ENCODE data around the gene OR4D2. TPM values are rescaled to one million over a fixed set of nuclear protein-coding genes. Genes with fewer than 3 reads are reported as not detected.
"Not testable (repeated sequence)": the region's sequence is repeated elsewhere in the genome, so short reads cannot be mapped to it uniquely, and the experiment has no call there.

The OR4D2 gene
- total RNA-seq, 1 experiment from 2014 or later, result not detected

- Mint-ChIP-seq H3K27me3 (ENCODE audit: insufficient read depth, unreplicated experiment) (peaks cover 63% of the 10 kb centered on the region), H3K4me3 (ENCODE audit: unreplicated experiment) (no peak overlapping the region), H3K27ac (ENCODE audit: low read depth, unreplicated experiment) (no peak overlapping the region), H3K9me3 (ENCODE audit: unreplicated experiment) (no peaks in the 10 kb centered on the region), H3K36me3 (ENCODE audit: insufficient read depth, unreplicated experiment) (no peaks in the 10 kb centered on the region), H3K4me1 (ENCODE audit: insufficient read depth, unreplicated experiment) (no peaks in the 10 kb centered on the region)
- POLR2A ChIA-PET, result interaction anchor here (0.7 to 1.5 kb wide), 3 partner anchors 115 to 229 kb away, joined by 3 read pairs; partner anchors contain the start of gene SRSF1
- peak; percentile 35 for TF ChIP-seq CTCF (IDR thresholded peaks at IDR 0.05; ENCODE audit: unreplicated experiment)
- DNase-seq (ENCODE audit: unreplicated experiment), result peak; percentile 57
- no TSS peak for BruUV-seq (replicated peaks)
- intact Hi-C loops (cut with micrococcal nuclease), result loop anchor here (1.0 kb wide), 2 partner anchors 50 to 325 kb away; no protein-coding TSS in a partner anchor
- CTCF ChIA-PET, result interaction anchor here (0.6 to 1.2 kb wide), 11 partner anchors 9 to 494 kb away, joined by 3 to 5 read pairs (median 3); no protein-coding TSS in a partner anchor
Measured at GRCh38 chr17:58121925-58122324, 44.9 kb upstream of the OR4D2 start.

- TF ChIP-seq CTCF (IDR thresholded peaks at IDR 0.05; ENCODE audit: unreplicated experiment), result no peak
- POLR2A ChIA-PET, result no interaction called here
- BruUV-seq (replicated peaks), result no TSS peak
- DNase-seq (ENCODE audit: unreplicated experiment), result no peak
- Mint-ChIP-seq H3K27me3 (ENCODE audit: insufficient read depth, unreplicated experiment) (peaks cover 70% of the 10 kb centered on the region), H3K36me3 (ENCODE audit: insufficient read depth, unreplicated experiment) (no peaks in the 10 kb centered on the region), H3K27ac (ENCODE audit: low read depth, unreplicated experiment) (no peak overlapping the region), H3K4me3 (ENCODE audit: unreplicated experiment) (no peak overlapping the region), H3K4me1 (ENCODE audit: insufficient read depth, unreplicated experiment) (no peaks in the 10 kb centered on the region), H3K9me3 (ENCODE audit: unreplicated experiment) (no peaks in the 10 kb centered on the region)
- CTCF ChIA-PET, result no interaction called here
- intact Hi-C loops (cut with micrococcal nuclease), result no loop called here
Measured at GRCh38 chr17:58127846-58128245, 38.9 kb upstream of the OR4D2 start.

GRCh38 chr17:58132697-58133096 is 34.1 kb upstream of the OR4D2 start:
- H3K4me3 Mint-ChIP-seq (ENCODE audit: unreplicated experiment); BruUV-seq (replicated peaks); intact Hi-C loops (cut with micrococcal nuclease); H3K27ac Mint-ChIP-seq (ENCODE audit: low read depth, unreplicated experiment); DNase-seq (ENCODE audit: unreplicated experiment); H3K36me3 Mint-ChIP-seq (ENCODE audit: insufficient read depth, unreplicated experiment); H3K9me3 Mint-ChIP-seq (ENCODE audit: unreplicated experiment); CTCF ChIA-PET; POLR2A ChIA-PET; H3K4me1 Mint-ChIP-seq (ENCODE audit: insufficient read depth, unreplicated experiment): not testable (repeated sequence)
- peaks cover 83% of the 10 kb centered on the region for H3K27me3 Mint-ChIP-seq (ENCODE audit: insufficient read depth, unreplicated experiment)

GRCh38 chr17:58136669-58137279 is 30.0 kb upstream of the OR4D2 start:
- intact Hi-C loops (cut with micrococcal nuclease), result no loop called here

More at GRCh38 chr17:58136669-58137279, 30.0 kb upstream of the OR4D2 start:
- ChIA-PET CTCF (interaction anchor here (0.6 to 1.7 kb wide), 7 partner anchors 10 to 376 kb away, joined by 3 to 7 read pairs (median 4); no protein-coding TSS in a partner anchor), POLR2A (interaction anchor here (1.3 kb wide), 1 partner anchor 11 kb away, joined by 3 read pairs; no protein-coding TSS in a partner anchor)
- Mint-ChIP-seq H3K9me3 (ENCODE audit: unreplicated experiment) (no peaks in the 10 kb centered on the region), H3K27me3 (ENCODE audit: insufficient read depth, unreplicated experiment) (peaks cover 92% of the 10 kb centered on the region), H3K4me3 (ENCODE audit: unreplicated experiment) (no peak overlapping the region), H3K36me3 (ENCODE audit: insufficient read depth, unreplicated experiment) (no peaks in the 10 kb centered on the region), H3K4me1 (ENCODE audit: insufficient read depth, unreplicated experiment) (no peaks in the 10 kb centered on the region), H3K27ac (ENCODE audit: low read depth, unreplicated experiment) (no peak overlapping the region)
- TF ChIP-seq CTCF (IDR thresholded peaks at IDR 0.05; ENCODE audit: unreplicated experiment), result peak; percentile 16
- DNase-seq (ENCODE audit: unreplicated experiment), result peak; percentile 20
- BruUV-seq (replicated peaks), result no TSS peak
